ENCODE results near the gene AGRN. TPM values are rescaled to one million over a fixed set of nuclear protein-coding genes. Genes with fewer than 3 reads are reported as not detected.

The AGRN gene
- total RNA-seq, 2 donors from 2014 or later: 18.8 to 26.8 TPM

- peak; percentile 76 for DNase-seq (ENCODE audit: low spot score)
- intact Hi-C loops (cut with DNase I): loop anchor here in 1 of 2 donors (5.0 kb wide), 1 partner anchor 1089 kb away; no protein-coding TSS in a partner anchor
Measured at GRCh38 chr1:1082776-1083415, 63.0 kb downstream of the AGRN start.

GRCh38 chr1:1083416-1084371 is 63.8 kb downstream of the AGRN start:
- intact Hi-C loops (cut with DNase I): loop anchor here in 1 of 2 donors (5.0 kb wide), 1 partner anchor 1089 kb away; no protein-coding TSS in a partner anchor
- peak; percentile 79 for DNase-seq (ENCODE audit: low spot score)

- intact Hi-C loops (cut with DNase I): loop anchor here in 1 of 2 donors (5.0 kb wide), 1 partner anchor 1088 kb away; no protein-coding TSS in a partner anchor
- peak; percentile 70 for DNase-seq (ENCODE audit: low spot score)
Measured at GRCh38 chr1:1084372-1085170, 64.7 kb downstream of the AGRN start.

- peak; percentile 75 for DNase-seq (ENCODE audit: low spot score)
- intact Hi-C loops (cut with DNase I): no loop called here
Measured at GRCh38 chr1:1085171-1085841, 65.4 kb downstream of the AGRN start.

GRCh38 chr1:1085911-1086841 is 66.3 kb downstream of the AGRN start:
- intact Hi-C loops (cut with DNase I): no loop called here
- peak; percentile 74 for DNase-seq (ENCODE audit: low spot score)

- DNase-seq (ENCODE audit: low spot score): peak; percentile 79
- intact Hi-C loops (cut with DNase I): no loop called here
Measured at GRCh38 chr1:1086911-1087341, 67.0 kb downstream of the AGRN start.

GRCh38 chr1:1087351-1088028 is 67.6 kb downstream of the AGRN start:
- DNase-seq (ENCODE audit: low spot score): peak; percentile 63
- intact Hi-C loops (cut with DNase I): no loop called here

- DNase-seq (ENCODE audit: low spot score): peak; percentile 74
- intact Hi-C loops (cut with DNase I): no loop called here
Measured at GRCh38 chr1:1088029-1088800, 68.3 kb downstream of the AGRN start.

- peak; percentile 71 for DNase-seq (ENCODE audit: low spot score)
- intact Hi-C loops (cut with DNase I): no loop called here
Measured at GRCh38 chr1:1088801-1089680, 69.1 kb downstream of the AGRN start.

GRCh38 chr1:1089731-1090423 is 70.0 kb downstream of the AGRN start:
- intact Hi-C loops (cut with DNase I): no loop called here
- DNase-seq (ENCODE audit: low spot score): peak; percentile 68

- peak; percentile 79 for DNase-seq (ENCODE audit: low spot score)
- intact Hi-C loops (cut with DNase I): no loop called here
Measured at GRCh38 chr1:1090424-1091343, 70.8 kb downstream of the AGRN start.

- intact Hi-C loops (cut with DNase I): no loop called here
- DNase-seq (ENCODE audit: low spot score): no peak
Measured at GRCh38 chr1:1091344-1092148, 71.6 kb downstream of the AGRN start.

GRCh38 chr1:1092149-1092855 is 72.4 kb downstream of the AGRN start:
- peak; percentile 75 for DNase-seq (ENCODE audit: low spot score)
- intact Hi-C loops (cut with DNase I): no loop called here

Data from posterior vena cava (tissue), 2 donors.